ENCODE measurements around the gene EPHB1. TPM values are rescaled to one million over a fixed set of nuclear protein-coding genes. Genes with fewer than 3 reads are reported as not detected.

EPHB1 gene
- total RNA-seq, 1 donor from 2014 or later, result 3.0 TPM

- Histone ChIP-seq H3K36me3 (no peaks in the 10 kb centered on the region), H3K4me1 (no peaks in the 10 kb centered on the region), H3K27me3 (ENCODE audit: low read depth) (no peaks in the 10 kb centered on the region), H3K4me3 (no peak overlapping the region), H3K27ac (no peak overlapping the region), H3K9me3 (no peaks in the 10 kb centered on the region)
- TF ChIP-seq CTCF (IDR thresholded peaks at IDR 0.05), result no peak
- intact Hi-C loops (cut with DNase I), result no loop called here
- ATAC-seq (no peak), DNase-seq (no peak)
Observed at GRCh38 chr3:135012101-135012500, 217.0 kb downstream of the EPHB1 start.

- TF ChIP-seq CTCF (IDR thresholded peaks at IDR 0.05), result no peak
- intact Hi-C loops (cut with DNase I), result no loop called here
- Histone ChIP-seq H3K4me3 (no peak overlapping the region), H3K9me3 (no peaks in the 10 kb centered on the region), H3K4me1 (no peaks in the 10 kb centered on the region), H3K36me3 (no peaks in the 10 kb centered on the region), H3K27me3 (ENCODE audit: low read depth) (no peaks in the 10 kb centered on the region), H3K27ac (no peak overlapping the region)
- ATAC-seq (no peak), DNase-seq (no peak)
Observed at GRCh38 chr3:135013206-135013605, 218.1 kb downstream of the EPHB1 start.

- intact Hi-C loops (cut with DNase I), result no loop called here
- no peak overlapping the region for H3K27ac ChIP-seq
- TF ChIP-seq CTCF (IDR thresholded peaks at IDR 0.05), result no peak
Observed at GRCh38 chr3:135014566-135014965, 219.5 kb downstream of the EPHB1 start.

GRCh38 chr3:135017003-135017893, 222.2 kb downstream of the EPHB1 start:
- no peak for TF ChIP-seq CTCF (IDR thresholded peaks at IDR 0.05)
- peak; percentile 29 to 80 for ATAC-seq

More at GRCh38 chr3:135014566-135014965, 219.5 kb downstream of the EPHB1 start:
- Histone ChIP-seq H3K4me1 (no peaks in the 10 kb centered on the region), H3K4me3 (no peak overlapping the region), H3K9me3 (no peaks in the 10 kb centered on the region), H3K27me3 (ENCODE audit: low read depth) (no peaks in the 10 kb centered on the region), H3K36me3 (no peaks in the 10 kb centered on the region)
- ATAC-seq, result no peak
- no peak for DNase-seq

GRCh38 chr3:135018149-135018923, 223.3 kb downstream of the EPHB1 start:
- Histone ChIP-seq H3K36me3 (no peaks in the 10 kb centered on the region), H3K4me1 (no peaks in the 10 kb centered on the region), H3K27me3 (ENCODE audit: low read depth) (no peaks in the 10 kb centered on the region), H3K9me3 (no peaks in the 10 kb centered on the region), H3K27ac (no peak overlapping the region), H3K4me3 (no peak overlapping the region)
- no peak for TF ChIP-seq CTCF (IDR thresholded peaks at IDR 0.05)
- intact Hi-C loops (cut with DNase I), result no loop called here
- ATAC-seq (no peak), DNase-seq (no peak)

More at GRCh38 chr3:135017003-135017893, 222.2 kb downstream of the EPHB1 start:
- Histone ChIP-seq H3K4me1 (no peaks in the 10 kb centered on the region), H3K4me3 (no peak overlapping the region), H3K36me3 (no peaks in the 10 kb centered on the region), H3K27me3 (ENCODE audit: low read depth) (no peaks in the 10 kb centered on the region), H3K9me3 (no peaks in the 10 kb centered on the region), H3K27ac (no peak overlapping the region)
- intact Hi-C loops (cut with DNase I), result no loop called here
- DNase-seq, result peak; percentile 52

Measured in lower lobe of right lung (tissue), 2 donors.